Activated CD8-positive, alpha-beta memory T cell treated with anti-CD3 and anti-CD28 coated beads for 4 hours (primary cell): ENCODE results near the gene LTO1.
"Not testable (repeated sequence)": the region's sequence is repeated elsewhere in the genome, so short reads cannot be mapped to it uniquely, and the experiment has no call there.

ENCODE experiments used
- DNase-seq, 2 donors: peaks; one replicate each; pipeline ENCODE4 v3.0.0-alpha.2; 2020; ENCODE audit warnings: low read depth in 2 of 2

LTO1 gene

GRCh38 chr11:69700278-69701140, 25.4 kb upstream of the LTO1 start:
- no peak for DNase-seq

GRCh38 chr11:69699213-69699612, 24.1 kb upstream of the LTO1 start:
- no peak for DNase-seq

GRCh38 chr11:69698362-69698761, 23.2 kb upstream of the LTO1 start:
- no peak for DNase-seq

- no peak for DNase-seq
Measured at GRCh38 chr11:69697861-69698260, 22.7 kb upstream of the LTO1 start.

GRCh38 chr11:69697469-69697843, 22.3 kb upstream of the LTO1 start:
- no peak for DNase-seq

GRCh38 chr11:69696749-69697468, 21.8 kb upstream of the LTO1 start:
- DNase-seq, result no peak

- DNase-seq, result not testable (repeated sequence)
Measured at GRCh38 chr11:69695995-69696394, 20.8 kb upstream of the LTO1 start.

- no peak for DNase-seq
Measured at GRCh38 chr11:69695581-69695980, 20.4 kb upstream of the LTO1 start.

- DNase-seq, result no peak
Measured at GRCh38 chr11:69694781-69695180, 19.6 kb upstream of the LTO1 start.

- DNase-seq, result no peak
Measured at GRCh38 chr11:69692422-69692821, 17.3 kb upstream of the LTO1 start.

GRCh38 chr11:69691463-69691862, 16.3 kb upstream of the LTO1 start:
- no peak for DNase-seq

GRCh38 chr11:69689484-69690319, 14.5 kb upstream of the LTO1 start:
- DNase-seq, result no peak

- DNase-seq, result not testable (repeated sequence)
Measured at GRCh38 chr11:69687969-69688771, 13.0 kb upstream of the LTO1 start.

GRCh38 chr11:69686856-69687255, 11.7 kb upstream of the LTO1 start:
- no peak for DNase-seq

GRCh38 chr11:69686452-69686851, 11.3 kb upstream of the LTO1 start:
- DNase-seq, result no peak

- DNase-seq, result no peak
Measured at GRCh38 chr11:69685348-69685747, 10.2 kb upstream of the LTO1 start.

GRCh38 chr11:69684651-69685050, 9.5 kb upstream of the LTO1 start:
- DNase-seq, result no peak

- no peak for DNase-seq
Measured at GRCh38 chr11:69683764-69684333, 8.7 kb upstream of the LTO1 start.

- no peak for DNase-seq
Measured at GRCh38 chr11:69682681-69683326, 7.7 kb upstream of the LTO1 start.

GRCh38 chr11:69682221-69682620, 7.1 kb upstream of the LTO1 start:
- DNase-seq, result no peak

GRCh38 chr11:69680688-69681087, 5.5 kb upstream of the LTO1 start:
- no peak for DNase-seq
